GM12875 (cell line): ENCODE data around the gene TEAD4.

ENCODE experiments used
- H3K4me3 ChIP-seq: one replicate; pipeline ENCODE4 v1.5.1; 2011; ENCODE audit warnings: low read depth, low read length, control low read depth
- TF ChIP-seq, protein P1 (sequence below): IDR thresholded peaks from 2 replicates; pipeline ENCODE4 v1.5.1; 2011; ENCODE audit warnings: low read depth, mild to moderate bottlenecking, control low read depth, inconsistent platforms, low read length, moderate library complexity, borderline replicate concordance; ENCODE audit not compliant: insufficient read depth

TEAD4 gene

DNA sequence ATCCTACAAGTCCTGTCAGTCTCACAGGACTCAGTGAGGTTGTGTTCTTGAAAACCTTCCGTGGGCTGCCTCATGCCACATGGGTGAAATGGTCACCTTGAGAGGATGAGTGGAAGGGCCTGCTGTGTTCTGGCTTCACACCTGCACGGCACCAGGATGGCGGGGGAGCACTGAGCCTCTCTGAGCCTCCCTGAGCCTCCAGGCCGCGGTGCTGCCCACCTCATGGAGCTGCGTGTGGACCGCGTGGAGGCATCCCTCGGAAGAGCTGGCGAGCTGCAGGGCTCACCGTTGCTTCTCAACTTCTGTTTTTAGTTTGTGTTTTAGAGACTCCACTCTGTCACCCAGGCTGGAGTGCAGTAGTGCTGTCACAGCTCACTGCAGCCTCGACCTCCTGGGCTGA lies 56.2 kb downstream of the TEAD4 start:
- TF ChIP-seq, protein P1, sequence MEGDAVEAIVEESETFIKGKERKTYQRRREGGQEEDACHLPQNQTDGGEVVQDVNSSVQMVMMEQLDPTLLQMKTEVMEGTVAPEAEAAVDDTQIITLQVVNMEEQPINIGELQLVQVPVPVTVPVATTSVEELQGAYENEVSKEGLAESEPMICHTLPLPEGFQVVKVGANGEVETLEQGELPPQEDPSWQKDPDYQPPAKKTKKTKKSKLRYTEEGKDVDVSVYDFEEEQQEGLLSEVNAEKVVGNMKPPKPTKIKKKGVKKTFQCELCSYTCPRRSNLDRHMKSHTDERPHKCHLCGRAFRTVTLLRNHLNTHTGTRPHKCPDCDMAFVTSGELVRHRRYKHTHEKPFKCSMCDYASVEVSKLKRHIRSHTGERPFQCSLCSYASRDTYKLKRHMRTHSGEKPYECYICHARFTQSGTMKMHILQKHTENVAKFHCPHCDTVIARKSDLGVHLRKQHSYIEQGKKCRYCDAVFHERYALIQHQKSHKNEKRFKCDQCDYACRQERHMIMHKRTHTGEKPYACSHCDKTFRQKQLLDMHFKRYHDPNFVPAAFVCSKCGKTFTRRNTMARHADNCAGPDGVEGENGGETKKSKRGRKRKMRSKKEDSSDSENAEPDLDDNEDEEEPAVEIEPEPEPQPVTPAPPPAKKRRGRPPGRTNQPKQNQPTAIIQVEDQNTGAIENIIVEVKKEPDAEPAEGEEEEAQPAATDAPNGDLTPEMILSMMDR: no peak
- no peak overlapping the region for H3K4me3 ChIP-seq

DNA sequence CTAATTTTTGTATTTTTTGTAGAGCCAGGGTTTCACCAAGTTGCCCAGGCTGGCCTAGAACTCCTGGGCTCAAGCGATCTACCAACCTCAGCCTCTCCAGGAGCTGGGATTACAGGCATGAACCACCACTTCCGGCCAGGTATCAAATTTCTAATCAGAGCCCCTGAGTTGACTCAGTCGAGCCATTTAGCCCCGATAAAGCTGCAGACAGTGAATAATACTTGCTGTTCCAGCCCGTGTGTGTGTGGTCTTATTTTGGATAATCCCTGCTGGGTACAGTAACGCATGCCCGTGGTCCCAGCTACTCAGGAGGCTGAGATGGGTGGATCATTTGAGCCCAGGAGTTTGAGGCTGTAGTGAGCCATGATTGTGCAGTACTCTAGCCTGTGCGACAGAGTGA lies 57.0 kb downstream of the TEAD4 start:
- no peak overlapping the region for H3K4me3 ChIP-seq
- TF ChIP-seq, protein P1: no peak

DNA sequence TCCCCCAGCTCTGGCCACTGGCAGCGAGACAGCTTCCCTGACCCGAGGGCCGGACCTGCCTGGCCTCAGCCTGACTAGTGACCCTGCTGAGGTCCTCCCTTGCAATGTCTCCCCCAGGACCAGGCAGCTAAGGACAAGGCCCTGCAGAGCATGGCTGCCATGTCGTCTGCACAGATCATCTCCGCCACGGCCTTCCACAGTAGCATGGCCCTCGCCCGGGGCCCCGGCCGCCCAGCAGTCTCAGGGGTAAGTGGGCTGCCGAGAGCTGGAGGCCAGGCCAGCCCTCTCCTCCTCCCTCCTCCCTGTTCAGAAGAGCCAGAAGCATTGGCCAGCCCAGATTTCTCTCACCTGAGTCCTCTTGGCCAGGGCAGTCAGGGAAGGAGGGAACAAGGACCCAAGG lies 58.1 kb downstream of the TEAD4 start:
- no peak overlapping the region for H3K4me3 ChIP-seq

DNA sequence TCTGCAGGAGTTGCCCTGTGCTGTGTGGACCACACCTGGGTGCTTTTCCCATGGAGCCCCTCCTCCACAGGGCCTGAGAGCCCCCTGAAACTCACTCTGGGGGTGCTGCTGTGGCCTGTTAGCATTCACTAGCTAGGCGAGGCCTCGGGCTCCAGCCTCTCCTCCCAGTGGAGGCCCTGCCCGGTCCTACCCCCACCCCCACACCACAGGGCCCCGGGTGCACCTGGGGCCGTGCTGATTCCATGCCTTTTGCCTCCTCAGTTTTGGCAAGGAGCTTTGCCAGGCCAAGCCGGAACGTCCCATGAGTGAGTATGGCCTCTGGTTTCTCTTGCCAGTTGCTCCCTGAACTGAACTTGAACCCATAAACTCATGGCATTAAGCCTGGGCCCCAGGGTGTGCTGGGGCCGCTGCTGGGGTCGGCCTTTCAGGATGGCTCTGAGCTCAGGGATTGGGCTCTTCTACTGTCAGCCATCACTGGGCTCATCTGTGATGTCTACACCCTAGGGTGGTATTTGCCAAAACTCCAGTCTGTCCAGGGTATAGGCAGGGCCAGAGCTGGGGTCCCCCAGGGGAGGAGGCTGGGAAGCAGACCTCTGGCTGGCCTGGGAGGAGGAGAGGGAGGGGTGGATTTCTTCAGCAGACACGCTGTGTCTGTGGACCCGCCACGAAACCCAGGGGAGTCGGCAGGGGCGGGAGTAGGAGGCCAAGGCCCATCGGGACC lies 59.2 kb downstream of the TEAD4 start:
- TF ChIP-seq, protein P1: no peak
- H3K4me3 ChIP-seq: no peak overlapping the region

More for the DNA sequence above, 58.1 kb downstream of the TEAD4 start:
- TF ChIP-seq, protein P1: no peak

DNA sequence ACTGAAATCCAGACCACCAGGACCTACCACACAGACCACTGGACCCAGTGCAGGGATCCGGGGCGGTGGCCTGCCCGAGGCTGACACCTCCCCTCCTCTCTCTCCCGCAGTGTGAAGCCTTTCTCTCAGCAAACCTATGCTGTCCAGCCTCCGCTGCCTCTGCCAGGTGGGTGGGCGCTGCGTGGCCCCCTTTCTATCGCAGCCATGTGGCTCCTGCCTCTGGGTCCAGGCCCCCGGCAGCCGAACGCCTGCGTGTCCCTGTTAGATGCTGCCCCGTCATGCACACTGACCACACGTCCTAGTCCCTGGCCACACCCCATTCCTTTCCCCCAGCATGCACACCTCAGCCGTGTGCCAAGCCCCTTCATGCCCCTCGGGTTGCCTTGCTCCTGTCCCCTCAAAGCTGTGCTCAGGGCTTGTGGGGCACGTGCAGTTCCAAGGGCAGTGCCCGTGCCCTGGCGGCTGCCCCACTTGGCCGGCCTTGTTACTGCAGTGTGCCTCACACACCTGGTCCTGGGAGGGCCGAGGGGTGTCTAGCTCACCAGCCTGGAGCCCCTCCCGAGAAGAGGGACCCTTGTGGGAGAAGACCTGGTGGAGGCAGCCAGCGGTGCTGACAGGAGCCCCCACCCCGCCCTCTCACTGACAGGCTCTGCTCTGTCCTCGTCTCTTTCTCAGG lies 59.9 kb downstream of the TEAD4 start:
- TF ChIP-seq, protein P1: no peak
- H3K4me3 ChIP-seq: no peak overlapping the region

DNA sequence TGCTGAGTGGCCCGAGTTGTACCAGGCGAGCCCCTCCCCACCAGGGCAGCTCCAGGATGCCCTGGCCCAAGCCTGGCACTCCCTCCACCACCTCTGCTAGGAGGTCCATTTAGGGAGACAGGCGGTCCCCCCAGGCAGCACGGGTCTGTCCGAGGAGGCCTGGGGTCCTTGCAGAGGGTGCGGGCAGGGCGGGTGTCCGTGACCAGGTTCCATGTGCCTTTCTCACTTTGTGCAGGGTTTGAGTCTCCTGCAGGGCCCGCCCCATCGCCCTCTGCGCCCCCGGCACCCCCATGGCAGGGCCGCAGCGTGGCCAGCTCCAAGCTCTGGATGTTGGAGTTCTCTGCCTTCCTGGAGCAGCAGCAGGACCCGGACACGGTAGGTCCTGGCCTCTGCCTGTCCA lies 61.2 kb downstream of the TEAD4 start:
- TF ChIP-seq, protein P1: no peak
- no peak overlapping the region for H3K4me3 ChIP-seq
